ENCODE data around the gene CCDC183. TPM values are rescaled to one million over a fixed set of nuclear protein-coding genes. Genes with fewer than 3 reads are reported as not detected.
"Not testable (repeated sequence)": the region's sequence is repeated elsewhere in the genome, so short reads cannot be mapped to it uniquely, and the experiment has no call there.

The CCDC183 gene
- total RNA-seq, 1 donor: under 0.01 TPM

DNA sequence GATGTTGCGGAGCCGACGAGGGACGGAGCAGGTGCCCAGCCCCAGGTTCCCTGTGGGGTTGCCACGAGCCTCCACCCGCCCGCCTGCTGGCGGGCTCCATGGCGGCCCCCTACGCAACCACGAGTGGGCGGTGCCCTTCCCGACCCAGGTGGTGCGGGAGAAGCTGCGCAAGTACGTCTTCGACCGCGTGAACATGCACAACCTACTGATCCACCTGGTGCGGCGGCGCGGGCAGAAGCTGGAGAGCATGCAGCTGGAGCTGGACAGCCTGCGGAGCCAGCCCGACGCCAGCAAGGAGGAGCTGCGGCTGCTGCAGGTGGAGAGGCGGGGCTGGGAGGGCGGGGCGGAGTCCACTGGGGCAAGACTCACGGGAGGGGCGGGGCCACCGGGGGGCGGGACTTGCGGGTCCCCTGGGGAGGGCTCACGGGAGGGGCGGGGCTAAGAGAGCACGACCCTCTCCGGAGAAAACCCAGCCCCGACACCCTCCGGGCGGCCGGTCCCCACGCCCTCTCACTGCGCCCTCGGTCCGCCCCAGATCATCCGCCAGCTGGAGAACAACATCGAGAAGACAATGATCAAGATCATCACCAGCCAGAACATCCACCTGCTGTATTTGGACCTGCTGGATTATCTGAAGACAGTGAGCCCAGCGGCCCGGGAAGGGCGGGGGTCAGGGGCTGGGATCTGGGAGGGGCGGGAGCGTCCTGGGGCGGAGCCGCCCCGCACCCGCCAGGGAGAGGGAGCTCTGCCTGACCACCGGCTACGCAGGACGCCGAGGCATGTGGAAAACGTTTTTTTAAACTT, 3.9 kb downstream of the CCDC183 start:
- H3K27me3 ChIP-seq (ENCODE audit: insufficient read depth, low read length): peaks cover 60% of the 10 kb centered on the region

DNA sequence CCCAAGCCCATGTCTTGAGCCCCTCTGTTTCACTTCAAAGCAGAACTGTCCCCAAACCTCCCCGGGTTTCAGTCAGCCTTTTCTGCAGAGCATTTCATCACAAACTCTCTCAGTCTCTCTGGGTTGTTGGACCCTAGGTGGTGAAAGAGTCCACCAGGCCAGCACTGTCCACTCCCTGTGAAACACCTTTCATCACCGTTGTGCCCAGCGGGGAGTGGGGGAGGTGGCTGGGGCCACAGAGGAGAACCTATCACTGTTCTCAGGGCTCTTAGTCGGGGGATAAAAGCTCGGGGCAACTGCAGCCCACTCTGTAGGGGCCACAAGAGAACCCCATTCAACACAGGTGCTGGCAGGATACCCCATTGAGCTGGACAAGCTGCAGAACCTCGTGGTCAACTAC, 6.2 kb downstream of the CCDC183 start:
- Histone ChIP-seq H3K36me3 (ENCODE audit: insufficient read depth, low read length) (no peaks in the 10 kb centered on the region), H3K79me2 (ENCODE audit: insufficient read depth, low read length) (no peaks in the 10 kb centered on the region), H3K9me3 (ENCODE audit: low read depth, low read length) (no peaks in the 10 kb centered on the region), H3K27me3 (ENCODE audit: insufficient read depth, low read length) (peaks cover 43% of the 10 kb centered on the region), H4K20me1 (ENCODE audit: insufficient read depth, low read length) (no peaks in the 10 kb centered on the region), H3K4me1 (ENCODE audit: insufficient read depth, low read length) (peaks cover 10% of the 10 kb centered on the region), H2AFZ (ENCODE audit: low read length) (no peak overlapping the region), H3K4me2 (ENCODE audit: insufficient read depth, low read length) (no peak overlapping the region), H3K27ac (ENCODE audit: low read depth, low read length) (no peak overlapping the region), H3K4me3 (ENCODE audit: insufficient read depth, low read length) (no peak overlapping the region)
- TF ChIP-seq, protein P1, sequence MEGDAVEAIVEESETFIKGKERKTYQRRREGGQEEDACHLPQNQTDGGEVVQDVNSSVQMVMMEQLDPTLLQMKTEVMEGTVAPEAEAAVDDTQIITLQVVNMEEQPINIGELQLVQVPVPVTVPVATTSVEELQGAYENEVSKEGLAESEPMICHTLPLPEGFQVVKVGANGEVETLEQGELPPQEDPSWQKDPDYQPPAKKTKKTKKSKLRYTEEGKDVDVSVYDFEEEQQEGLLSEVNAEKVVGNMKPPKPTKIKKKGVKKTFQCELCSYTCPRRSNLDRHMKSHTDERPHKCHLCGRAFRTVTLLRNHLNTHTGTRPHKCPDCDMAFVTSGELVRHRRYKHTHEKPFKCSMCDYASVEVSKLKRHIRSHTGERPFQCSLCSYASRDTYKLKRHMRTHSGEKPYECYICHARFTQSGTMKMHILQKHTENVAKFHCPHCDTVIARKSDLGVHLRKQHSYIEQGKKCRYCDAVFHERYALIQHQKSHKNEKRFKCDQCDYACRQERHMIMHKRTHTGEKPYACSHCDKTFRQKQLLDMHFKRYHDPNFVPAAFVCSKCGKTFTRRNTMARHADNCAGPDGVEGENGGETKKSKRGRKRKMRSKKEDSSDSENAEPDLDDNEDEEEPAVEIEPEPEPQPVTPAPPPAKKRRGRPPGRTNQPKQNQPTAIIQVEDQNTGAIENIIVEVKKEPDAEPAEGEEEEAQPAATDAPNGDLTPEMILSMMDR (IDR thresholded peaks at IDR 0.05; ENCODE audit: extremely low read depth, low read depth, low read length): no peak
- peak; percentile 57 for DNase-seq (ENCODE audit: insufficient read length, low spot score, missing footprints)

More for the DNA sequence above, 3.9 kb downstream of the CCDC183 start:
- Histone ChIP-seq H3K4me1 (ENCODE audit: insufficient read depth, low read length) (peaks cover 2% of the 10 kb centered on the region), H3K79me2 (ENCODE audit: insufficient read depth, low read length) (no peaks in the 10 kb centered on the region), H3K36me3 (ENCODE audit: insufficient read depth, low read length) (no peaks in the 10 kb centered on the region), H4K20me1 (ENCODE audit: insufficient read depth, low read length) (no peaks in the 10 kb centered on the region), H3K4me2 (ENCODE audit: insufficient read depth, low read length) (no peak overlapping the region), H2AFZ (ENCODE audit: low read length) (no peak overlapping the region), H3K9me3 (ENCODE audit: low read depth, low read length) (no peaks in the 10 kb centered on the region), H3K27ac (ENCODE audit: low read depth, low read length) (no peak overlapping the region), H3K4me3 (ENCODE audit: insufficient read depth, low read length) (no peak overlapping the region)
- peak; percentile 95 for DNase-seq (ENCODE audit: insufficient read length, low spot score, missing footprints)
- TF ChIP-seq, protein P1 (IDR thresholded peaks at IDR 0.05; ENCODE audit: extremely low read depth, low read depth, low read length): no peak

DNA sequence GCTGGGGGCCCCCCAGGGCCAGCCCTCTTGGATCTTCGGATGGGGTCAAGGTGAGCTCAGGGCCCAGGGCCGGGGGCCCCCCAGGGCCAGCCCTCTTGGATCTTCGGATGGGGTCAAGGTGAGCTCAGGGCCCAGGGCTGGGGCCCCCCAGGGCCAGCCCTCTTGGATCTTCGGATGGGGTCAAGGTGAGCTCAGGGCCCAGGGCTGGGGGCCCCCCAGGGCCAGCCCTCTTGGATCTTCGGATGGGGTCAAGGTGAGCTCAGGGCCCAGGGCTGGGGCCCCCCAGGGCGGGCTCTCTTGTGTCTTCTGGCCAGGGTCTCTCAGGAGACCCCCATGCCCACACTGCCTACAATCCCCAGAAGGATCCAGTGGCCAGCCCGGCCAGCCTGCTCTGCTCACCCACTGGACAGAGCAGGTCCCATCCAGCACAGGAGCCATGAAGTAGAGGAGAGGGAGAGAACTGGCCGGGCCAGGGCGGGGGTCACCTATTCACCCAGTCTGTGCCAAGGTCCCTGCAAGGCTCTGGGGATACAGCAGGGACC, 6.9 kb downstream of the CCDC183 start:
- not testable (repeated sequence) for DNase-seq (ENCODE audit: insufficient read length, low spot score, missing footprints); H3K9me3 ChIP-seq (ENCODE audit: low read depth, low read length); H4K20me1 ChIP-seq (ENCODE audit: insufficient read depth, low read length); H3K79me2 ChIP-seq (ENCODE audit: insufficient read depth, low read length); H3K4me2 ChIP-seq (ENCODE audit: insufficient read depth, low read length); H3K36me3 ChIP-seq (ENCODE audit: insufficient read depth, low read length); H3K27ac ChIP-seq (ENCODE audit: low read depth, low read length); H3K4me1 ChIP-seq (ENCODE audit: insufficient read depth, low read length); H3K4me3 ChIP-seq (ENCODE audit: insufficient read depth, low read length); H2AFZ ChIP-seq (ENCODE audit: low read length)
- H3K27me3 ChIP-seq (ENCODE audit: insufficient read depth, low read length): peaks cover 40% of the 10 kb centered on the region

DNA sequence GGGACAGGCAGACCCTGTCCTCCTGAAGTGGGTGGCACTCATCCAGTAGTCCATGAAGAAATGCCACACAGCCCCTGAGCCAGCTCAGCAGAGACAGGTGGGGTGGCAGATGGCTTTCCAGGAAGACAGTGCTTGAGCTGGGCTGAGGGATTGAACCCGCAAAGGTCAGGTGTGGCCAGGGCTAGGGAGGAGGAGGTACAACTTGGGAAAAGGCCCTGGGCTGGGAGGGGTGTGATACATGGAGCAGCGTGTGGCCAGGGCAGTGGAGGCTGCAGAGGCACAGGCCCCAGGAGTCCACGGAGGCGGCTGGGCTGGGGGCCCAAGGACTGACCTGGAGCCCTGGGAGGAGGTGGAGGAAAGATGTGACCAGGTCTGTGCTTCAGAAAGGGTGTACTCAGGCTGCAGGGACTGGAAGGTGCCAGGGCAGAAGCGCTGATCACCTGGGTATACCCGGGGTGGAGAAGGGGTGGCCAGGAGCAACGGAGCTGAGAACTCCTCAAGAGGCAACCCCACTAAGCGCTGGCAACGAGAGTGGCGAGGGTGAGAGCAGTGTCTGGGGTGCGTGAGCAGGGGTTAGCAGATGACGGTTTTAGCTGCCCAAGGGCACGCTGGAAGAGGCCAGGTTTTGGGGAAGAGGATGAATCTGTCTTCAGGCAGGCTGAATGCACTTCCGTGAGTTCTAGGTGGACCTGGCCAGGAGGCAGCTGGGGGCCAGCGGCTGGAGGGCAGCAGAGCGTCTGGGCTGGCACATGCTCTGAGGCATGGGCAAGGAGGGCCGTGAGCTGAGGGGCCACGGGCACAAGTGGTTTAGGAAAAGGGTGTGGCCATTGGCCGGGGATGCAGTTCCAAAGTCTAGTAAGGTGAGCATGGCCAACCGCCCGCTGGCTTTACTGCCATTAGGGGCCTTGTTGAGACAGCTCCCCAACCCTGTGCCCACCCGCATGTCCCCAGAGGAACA, 7.7 kb downstream of the CCDC183 start:
- H4K20me1 ChIP-seq (ENCODE audit: insufficient read depth, low read length): peaks cover 2% of the 10 kb centered on the region
- H3K9me3 ChIP-seq (ENCODE audit: low read depth, low read length): no peaks in the 10 kb centered on the region
- H2AFZ ChIP-seq (ENCODE audit: low read length): no peak overlapping the region
- no peaks in the 10 kb centered on the region for H3K36me3 ChIP-seq (ENCODE audit: insufficient read depth, low read length)
- H3K4me2 ChIP-seq (ENCODE audit: insufficient read depth, low read length): no peak overlapping the region
- no peak overlapping the region for H3K27ac ChIP-seq (ENCODE audit: low read depth, low read length)
- peak; percentile 86 for DNase-seq (ENCODE audit: insufficient read length, low spot score, missing footprints)
- TF ChIP-seq, protein P1 (IDR thresholded peaks at IDR 0.05; ENCODE audit: extremely low read depth, low read depth, low read length): no peak
- peaks cover 34% of the 10 kb centered on the region for H3K27me3 ChIP-seq (ENCODE audit: insufficient read depth, low read length)
- peaks cover 10% of the 10 kb centered on the region for H3K4me1 ChIP-seq (ENCODE audit: insufficient read depth, low read length)
- peaks cover 9% of the 10 kb centered on the region for H3K79me2 ChIP-seq (ENCODE audit: insufficient read depth, low read length)
- H3K4me3 ChIP-seq (ENCODE audit: insufficient read depth, low read length): no peak overlapping the region

All from osteoblast (primary cell).